WTC11 (cell line): Measurements from ENCODE around the gene KRT40. TPM values are rescaled to one million over a fixed set of nuclear protein-coding genes. Genes with fewer than 3 reads are reported as not detected.

Experiments used
- ATAC-seq: fragments of 200-7000 bp; cut with Tn5 transposase; 2 replicates; pipeline ENCODE4 v1.10.0; 2021; ENCODE audit warnings: mild to moderate bottlenecking, moderate library complexity
- Bru-seq: library from RNA; stranded (reverse); fragments of 400-500 nt; gene quantifications from one replicate; lab custom pipeline; 2021; lab: Mats Ljungman, UMichigan
- CTCF ChIA-PET: fragments of 300-600 bp; sonication (Branson Sonifier 250); formaldehyde crosslinking; loops from one replicate; lab custom pipeline; 2021; ENCODE audit warnings: antibody characterized with exemption; lab: Charles Lee
- POLR2A ChIA-PET: fragments of 350-600 bp; sonication (Branson Sonifier 250); formaldehyde crosslinking; loops from one replicate; lab custom pipeline; 2021; ENCODE audit warnings: antibody characterized with exemption; lab: Charles Lee
- DNase-seq: peaks from one replicate; pipeline ENCODE4 v3.0.0; 2021; ENCODE audit warnings: low spot score
- H3K27ac Mint-ChIP-seq: 2 replicates; pipeline ENCODE4 v1.8.0; 2021; ENCODE audit warnings: mixed read lengths
- H3K27me3 Mint-ChIP-seq: 2 replicates; pipeline ENCODE4 v1.8.0; 2021; ENCODE audit warnings: low read depth, mild to moderate bottlenecking, moderate library complexity, mixed read lengths
- H3K36me3 Mint-ChIP-seq: 2 replicates; pipeline ENCODE4 v1.8.0; 2021; ENCODE audit warnings: mixed read lengths
- H3K4me1 Mint-ChIP-seq: 2 replicates; pipeline ENCODE4 v1.8.0; 2022; ENCODE audit warnings: mixed read lengths
- H3K4me3 Mint-ChIP-seq: 2 replicates; pipeline ENCODE4 v1.8.0; 2021; ENCODE audit warnings: mild to moderate bottlenecking, moderate library complexity, mixed read lengths
- H3K9me3 Mint-ChIP-seq: 2 replicates; pipeline ENCODE4 v1.8.0; 2021; ENCODE audit warnings: mixed read lengths
- CBFB ChIP-seq: sonication (generic); formaldehyde crosslinking; IDR thresholded peaks from 2 replicates; pipeline ENCODE4 v1.8.1; 2022; ENCODE audit warnings: mild to moderate bottlenecking, low read depth, missing genetic modification reagents
- ELF4 ChIP-seq: sonication (generic); formaldehyde crosslinking; IDR thresholded peaks from 2 replicates; pipeline ENCODE4 v1.8.1; 2022; ENCODE audit warnings: low read depth, mild to moderate bottlenecking, moderate library complexity, missing genetic modification reagents
- ETV6 ChIP-seq: sonication (generic); formaldehyde crosslinking; IDR thresholded peaks from 2 replicates; pipeline ENCODE4 v1.8.1; 2022; ENCODE audit warnings: mild to moderate bottlenecking, missing genetic modification reagents
- NR1H2 ChIP-seq: sonication (generic); formaldehyde crosslinking; IDR thresholded peaks from 2 replicates; pipeline ENCODE4 v1.9.0; 2021; ENCODE audit warnings: mild to moderate bottlenecking, moderate library complexity, missing genetic modification reagents
- NR2C2 ChIP-seq: sonication (generic); formaldehyde crosslinking; IDR thresholded peaks from 2 replicates; pipeline ENCODE4 v1.8.0; 2022; ENCODE audit warnings: mild to moderate bottlenecking, missing genetic modification reagents
- SMAD3 ChIP-seq: sonication (generic); formaldehyde crosslinking; IDR thresholded peaks from 2 replicates; pipeline ENCODE4 v1.8.0; 2022; ENCODE audit warnings: missing genetic modification reagents, mild to moderate bottlenecking, borderline replicate concordance
- SOX15 ChIP-seq: fragments of 250-450 bp; sonication (Bioruptor Pico); IDR thresholded peaks from 2 replicates; pipeline ENCODE4 v1.9.0; 2021; ENCODE audit warnings: mild to moderate bottlenecking
- STAT6 ChIP-seq: sonication (generic); formaldehyde crosslinking; conservative IDR thresholded peaks from 2 replicates; pipeline ENCODE4 v1.8.1; 2023; ENCODE audit warnings: mild to moderate bottlenecking, low read depth, missing genetic modification reagents, moderate library complexity
- TCF7 ChIP-seq: sonication (generic); formaldehyde crosslinking; IDR thresholded peaks from 2 replicates; pipeline ENCODE4 v1.8.0; 2022; ENCODE audit warnings: mild to moderate bottlenecking, low read depth, missing genetic modification reagents, moderate library complexity
- ZNF532 ChIP-seq: fragments of 250-450 bp; sonication (Bioruptor Pico); IDR thresholded peaks from 2 replicates; pipeline ENCODE4 v1.9.0; 2021; ENCODE audit warnings: mild to moderate bottlenecking, borderline replicate concordance
- long read RNA-seq, 3 experiments: library from RNA in 1 of 3; library from capped mRNA in 1 of 3; library from polyadenylated mRNA in 1 of 3; unstranded in 2 of 3; stranded (forward) in 1 of 3; transcript quantifications; one replicate each; pipeline ENCODE4 v2.0.0, GENCODE V29; 2021
- total RNA-seq: library from RNA; stranded (reverse); gene quantifications from 3 replicates; pipeline ENCODE4 v1.2.3, GENCODE V29; 2021
- TF ChIP-seq, protein P1 (sequence below): sonication (generic); formaldehyde crosslinking; IDR thresholded peaks from 2 replicates; pipeline ENCODE4 v1.8.1; 2022; ENCODE audit warnings: missing genetic modification reagents, borderline replicate concordance
- TF ChIP-seq, protein P2 (sequence below): sonication (generic); formaldehyde crosslinking; IDR thresholded peaks from 2 replicates; pipeline ENCODE4 v1.8.0; 2022; ENCODE audit warnings: missing genetic modification reagents
- TF ChIP-seq, protein P3 (sequence below): fragments of 250-450 bp; sonication (Bioruptor Pico); IDR thresholded peaks from 2 replicates; pipeline ENCODE4 v1.9.0; 2021; ENCODE audit warnings: mild to moderate bottlenecking

KRT40 gene
- not detected in 3 replicates for total RNA-seq
- Bru-seq, nascent RNA, result not detected
- long read RNA-seq, experiment 1, result 0 reads
- long read RNA-seq, experiment 2, result 0 reads
- long read RNA-seq, experiment 3, result 0 reads

DNA sequence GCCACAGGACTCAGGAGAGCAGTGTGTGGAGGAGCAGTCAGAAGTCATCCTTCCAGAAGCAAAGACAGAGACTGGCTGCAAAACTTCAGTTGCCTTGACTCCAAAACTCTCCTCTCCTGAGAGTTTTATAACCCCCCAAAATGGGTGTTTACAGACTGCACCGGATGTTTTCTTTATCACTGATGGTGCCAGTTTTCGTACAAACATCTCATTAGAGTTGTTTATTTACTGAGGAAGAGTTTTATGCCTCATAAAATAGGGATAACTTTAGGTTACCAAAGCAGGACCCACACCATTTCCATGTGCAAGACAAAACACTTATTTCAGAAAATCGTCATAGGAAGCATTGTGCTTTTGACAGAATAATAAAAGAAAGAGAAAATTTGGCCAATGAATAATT lies at the start of gene KRT40:
Gene KRT40 (minus strand): TSS at position 101 of the 400 bp plus-strand sequence. CDS start 53 bp downstream, at position 48.
- Mint-ChIP-seq H3K4me3 (no peak within 1 kb of the TSS), H3K27ac (no peak within 1 kb of the TSS), H3K4me1 (peaks cover 17% of the 10 kb centered on the region), H3K27me3 (no peaks in the 10 kb centered on the region), H3K36me3 (no peaks in the 10 kb centered on the region), H3K9me3 (peaks cover 5% of the 10 kb centered on the region)
- TF ChIP-seq STAT6 (CRISPR knock-in tag) (no peak), CBFB (no peak), SMAD3 (no peak), ZNF532 (CRISPR knock-in tag) (no peak), NR1H2 (CRISPR knock-in tag) (no peak), ELF4 (no peak)
- TF ChIP-seq, protein P1, sequence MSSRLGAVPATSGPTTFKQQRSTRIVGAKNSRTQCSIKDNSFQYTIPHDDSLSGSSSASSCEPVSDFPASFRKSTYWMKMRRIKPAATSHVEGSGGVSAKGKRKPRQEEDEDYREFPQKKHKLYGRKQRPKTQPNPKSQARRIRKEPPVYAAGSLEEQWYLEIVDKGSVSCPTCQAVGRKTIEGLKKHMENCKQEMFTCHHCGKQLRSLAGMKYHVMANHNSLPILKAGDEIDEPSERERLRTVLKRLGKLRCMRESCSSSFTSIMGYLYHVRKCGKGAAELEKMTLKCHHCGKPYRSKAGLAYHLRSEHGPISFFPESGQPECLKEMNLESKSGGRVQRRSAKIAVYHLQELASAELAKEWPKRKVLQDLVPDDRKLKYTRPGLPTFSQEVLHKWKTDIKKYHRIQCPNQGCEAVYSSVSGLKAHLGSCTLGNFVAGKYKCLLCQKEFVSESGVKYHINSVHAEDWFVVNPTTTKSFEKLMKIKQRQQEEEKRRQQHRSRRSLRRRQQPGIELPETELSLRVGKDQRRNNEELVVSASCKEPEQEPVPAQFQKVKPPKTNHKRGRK, result no peak
- ChIA-PET POLR2A (no interaction called here), CTCF (interaction anchor here (0.5 to 0.7 kb wide), 2 partner anchors 21 to 680 kb away, joined by 3 read pairs; no protein-coding TSS in a partner anchor)
- DNase-seq (no peak), ATAC-seq (no peak)

DNA sequence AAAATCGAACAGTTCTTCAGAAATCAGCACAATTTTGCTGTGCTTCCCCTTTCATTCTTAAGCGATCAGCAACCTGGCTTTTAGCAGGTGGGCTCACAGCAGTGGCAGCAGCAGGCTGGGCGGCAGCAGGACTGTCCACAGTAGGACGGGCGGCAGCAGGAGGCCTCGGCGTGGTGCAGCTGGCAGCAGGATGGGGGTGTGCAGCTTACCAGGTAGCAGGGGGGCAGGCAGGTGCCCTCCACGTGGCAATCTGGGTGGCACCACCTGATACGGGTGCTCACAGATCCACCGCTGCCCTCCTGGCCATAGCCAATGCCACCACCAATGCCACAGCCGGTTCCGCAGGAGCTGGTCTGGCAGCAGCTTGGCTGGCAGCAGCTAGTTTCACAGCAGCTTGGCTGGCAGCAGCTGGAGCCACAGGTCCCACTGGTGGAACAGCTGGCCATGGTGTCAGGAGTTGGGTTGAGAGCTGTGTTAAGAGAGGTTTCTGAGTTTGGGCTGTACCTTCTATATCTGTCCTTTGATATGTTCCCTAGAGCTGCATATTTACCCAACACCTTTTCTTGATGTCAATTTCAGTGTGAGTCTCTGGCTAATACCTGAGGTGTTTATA lies 45.6 kb upstream of the KRT40 start, which contains the start of gene KRTAP1-4:
Gene KRTAP1-4 (minus strand): TSS at position 563 of the 613 bp plus-strand sequence. CDS start 117 bp downstream, at position 446.
- ATAC-seq (no peak), DNase-seq (no peak)
- Mint-ChIP-seq H3K4me1 (peaks cover under 1% of the 10 kb centered on the region), H3K36me3 (no peaks in the 10 kb centered on the region), H3K27ac (no peak within 1 kb of the TSS), H3K27me3 (no peaks in the 10 kb centered on the region)
- CTCF ChIA-PET, result no interaction called here
- no peak for TF ChIP-seq SOX15 (CRISPR knock-in tag)
- no peak for TF ChIP-seq NR2C2
- TF ChIP-seq, protein P2, sequence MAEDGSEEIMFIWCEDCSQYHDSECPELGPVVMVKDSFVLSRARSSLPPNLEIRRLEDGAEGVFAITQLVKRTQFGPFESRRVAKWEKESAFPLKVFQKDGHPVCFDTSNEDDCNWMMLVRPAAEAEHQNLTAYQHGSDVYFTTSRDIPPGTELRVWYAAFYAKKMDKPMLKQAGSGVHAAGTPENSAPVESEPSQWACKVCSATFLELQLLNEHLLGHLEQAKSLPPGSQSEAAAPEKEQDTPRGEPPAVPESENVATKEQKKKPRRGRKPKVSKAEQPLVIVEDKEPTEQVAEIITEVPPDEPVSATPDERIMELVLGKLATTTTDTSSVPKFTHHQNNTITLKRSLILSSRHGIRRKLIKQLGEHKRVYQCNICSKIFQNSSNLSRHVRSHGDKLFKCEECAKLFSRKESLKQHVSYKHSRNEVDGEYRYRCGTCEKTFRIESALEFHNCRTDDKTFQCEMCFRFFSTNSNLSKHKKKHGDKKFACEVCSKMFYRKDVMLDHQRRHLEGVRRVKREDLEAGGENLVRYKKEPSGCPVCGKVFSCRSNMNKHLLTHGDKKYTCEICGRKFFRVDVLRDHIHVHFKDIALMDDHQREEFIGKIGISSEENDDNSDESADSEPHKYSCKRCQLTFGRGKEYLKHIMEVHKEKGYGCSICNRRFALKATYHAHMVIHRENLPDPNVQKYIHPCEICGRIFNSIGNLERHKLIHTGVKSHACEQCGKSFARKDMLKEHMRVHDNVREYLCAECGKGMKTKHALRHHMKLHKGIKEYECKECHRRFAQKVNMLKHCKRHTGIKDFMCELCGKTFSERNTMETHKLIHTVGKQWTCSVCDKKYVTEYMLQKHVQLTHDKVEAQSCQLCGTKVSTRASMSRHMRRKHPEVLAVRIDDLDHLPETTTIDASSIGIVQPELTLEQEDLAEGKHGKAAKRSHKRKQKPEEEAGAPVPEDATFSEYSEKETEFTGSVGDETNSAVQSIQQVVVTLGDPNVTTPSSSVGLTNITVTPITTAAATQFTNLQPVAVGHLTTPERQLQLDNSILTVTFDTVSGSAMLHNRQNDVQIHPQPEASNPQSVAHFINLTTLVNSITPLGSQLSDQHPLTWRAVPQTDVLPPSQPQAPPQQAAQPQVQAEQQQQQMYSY (CRISPR knock-in tag), result no peak
- no peak for TF ChIP-seq TCF7 (CRISPR knock-in tag)
- TF ChIP-seq, protein P3, sequence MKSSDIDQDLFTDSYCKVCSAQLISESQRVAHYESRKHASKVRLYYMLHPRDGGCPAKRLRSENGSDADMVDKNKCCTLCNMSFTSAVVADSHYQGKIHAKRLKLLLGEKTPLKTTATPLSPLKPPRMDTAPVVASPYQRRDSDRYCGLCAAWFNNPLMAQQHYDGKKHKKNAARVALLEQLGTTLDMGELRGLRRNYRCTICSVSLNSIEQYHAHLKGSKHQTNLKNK (CRISPR knock-in tag), result no peak
- TF ChIP-seq ETV6, result no peak
- TF ChIP-seq, all 79 proteins: peak for 0
- no peak within 1 kb of the TSS for H3K4me3 Mint-ChIP-seq
- POLR2A ChIA-PET, result no interaction called here
- H3K9me3 Mint-ChIP-seq, result no peaks in the 10 kb centered on the region
